ENCODE data around the gene GJD4.
A peak's percentile ranks its signal among the peaks of the same experiment; 100 is the strongest.

The GJD4 gene

GRCh38 chr10:35642035-35642792 lies 37.1 kb downstream of the GJD4 start, which contains the start of gene FZD8:
FZD8 (minus strand) TSS chr10:35642296; CDS start chr10:35641429, 867 bp downstream.
- peak; percentile 1 for TF ChIP-seq CTCF (IDR thresholded peaks at IDR 0.05; ENCODE audit: low read depth, low read length)
- peak; percentile 96 for DNase-seq (ENCODE audit: low read depth, low spot score)
- in situ Hi-C loops (cut with HindIII; ENCODE audit: low sequenced_read_pairs): no loop called here
- peak within 1 kb of the TSS; percentile 58 for H3K4me3 ChIP-seq (ENCODE audit: low read depth, low read length)

GRCh38 chr10:35642793-35643114 lies 37.6 kb downstream of the GJD4 start:
- TF ChIP-seq CTCF (IDR thresholded peaks at IDR 0.05; ENCODE audit: low read depth, low read length): no peak
- DNase-seq (ENCODE audit: low read depth, low spot score): no peak
- in situ Hi-C loops (cut with HindIII; ENCODE audit: low sequenced_read_pairs): no loop called here
- peak overlapping the region; percentile 58 for H3K4me3 ChIP-seq (ENCODE audit: low read depth, low read length)

GRCh38 chr10:35643151-35644049 lies 38.3 kb downstream of the GJD4 start:
- no peak for TF ChIP-seq CTCF (IDR thresholded peaks at IDR 0.05; ENCODE audit: low read depth, low read length)
- peak; percentile 67 for DNase-seq (ENCODE audit: low read depth, low spot score)
- peak overlapping the region; percentile 58 for H3K4me3 ChIP-seq (ENCODE audit: low read depth, low read length)
- in situ Hi-C loops (cut with HindIII; ENCODE audit: low sequenced_read_pairs): no loop called here

- H3K4me3 ChIP-seq (ENCODE audit: low read depth, low read length): peak overlapping the region; percentile 58
- TF ChIP-seq CTCF (IDR thresholded peaks at IDR 0.05; ENCODE audit: low read depth, low read length): no peak
- DNase-seq (ENCODE audit: low read depth, low spot score): peak; percentile 9
- in situ Hi-C loops (cut with HindIII; ENCODE audit: low sequenced_read_pairs): no loop called here
Measured at GRCh38 chr10:35644050-35644950, 39.2 kb downstream of the GJD4 start.

GRCh38 chr10:35650894-35651293 lies 45.8 kb downstream of the GJD4 start:
- in situ Hi-C loops (cut with HindIII; ENCODE audit: low sequenced_read_pairs): no loop called here
- no peak overlapping the region for H3K4me3 ChIP-seq (ENCODE audit: low read depth, low read length)
- no peak for DNase-seq (ENCODE audit: low read depth, low spot score)
- no peak for TF ChIP-seq CTCF (IDR thresholded peaks at IDR 0.05; ENCODE audit: low read depth, low read length)

GRCh38 chr10:35652824-35653223 lies 47.7 kb downstream of the GJD4 start:
- DNase-seq (ENCODE audit: low read depth, low spot score): no peak
- in situ Hi-C loops (cut with HindIII; ENCODE audit: low sequenced_read_pairs): no loop called here
- H3K4me3 ChIP-seq (ENCODE audit: low read depth, low read length): no peak overlapping the region
- no peak for TF ChIP-seq CTCF (IDR thresholded peaks at IDR 0.05; ENCODE audit: low read depth, low read length)
